ENCODE results near the gene NUP160.
"Not testable (repeated sequence)": the region's sequence is repeated elsewhere in the genome, so short reads cannot be mapped to it uniquely, and the experiment has no call there.

NUP160 gene

GRCh38 chr11:47786373-47786772 is 61.8 kb downstream of the NUP160 start:
- peak; percentile 27 for DNase-seq (ENCODE audit: low spot score)

DNA sequence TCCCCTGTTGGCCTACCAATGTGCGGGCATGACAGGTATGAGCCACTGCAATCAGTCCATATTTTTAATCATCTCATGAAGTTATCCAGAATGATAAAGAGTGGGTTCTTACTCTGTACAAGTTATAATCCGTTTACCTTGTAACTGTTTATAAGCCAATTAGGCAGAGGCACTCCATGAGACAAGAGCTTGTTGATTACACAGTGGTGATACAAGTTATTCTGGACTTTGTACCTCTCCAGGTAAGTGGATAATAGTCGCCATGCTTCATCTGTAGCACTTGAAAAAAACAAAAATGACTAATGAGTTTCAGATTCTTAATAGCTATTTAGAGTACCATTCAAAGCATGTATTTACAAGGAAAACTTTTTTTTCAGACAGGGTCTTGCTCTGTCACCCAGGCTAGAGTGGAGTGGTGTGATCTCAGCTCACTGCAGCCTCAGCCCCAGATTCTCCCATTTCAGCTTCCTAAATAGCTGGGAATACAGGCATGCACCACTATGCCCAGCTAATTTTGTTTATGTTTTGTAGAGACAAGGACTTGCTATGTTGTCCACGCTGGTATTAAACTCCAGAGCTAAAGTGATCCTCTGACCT is 63.3 kb downstream of the NUP160 start:
- no peak for DNase-seq (ENCODE audit: low spot score)

DNA sequence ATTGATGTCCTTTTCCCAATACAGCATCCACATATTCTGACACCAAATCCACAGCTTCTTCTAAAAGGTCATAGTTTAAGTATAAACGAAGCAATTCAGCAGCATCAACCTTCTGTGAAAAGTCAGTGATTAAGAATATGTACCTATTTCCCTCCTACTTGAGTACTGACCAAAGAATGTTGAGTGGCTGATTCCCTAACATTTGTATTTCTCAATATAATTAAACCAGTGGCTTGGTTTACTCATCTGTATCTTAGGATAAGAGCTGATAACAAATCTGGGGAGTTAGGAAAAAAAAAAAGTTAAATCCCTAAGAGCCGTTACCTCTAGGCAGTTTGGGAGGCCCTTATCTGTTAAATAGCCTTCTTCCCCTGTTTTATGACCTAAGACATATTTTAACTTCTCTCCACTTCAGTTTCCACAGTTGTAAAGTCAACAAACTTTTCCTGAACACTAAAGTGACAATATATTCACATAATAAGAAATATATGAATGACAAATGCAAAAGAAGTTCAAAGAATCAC is 65.0 kb downstream of the NUP160 start:
- no peak for DNase-seq (ENCODE audit: low spot score)

DNA sequence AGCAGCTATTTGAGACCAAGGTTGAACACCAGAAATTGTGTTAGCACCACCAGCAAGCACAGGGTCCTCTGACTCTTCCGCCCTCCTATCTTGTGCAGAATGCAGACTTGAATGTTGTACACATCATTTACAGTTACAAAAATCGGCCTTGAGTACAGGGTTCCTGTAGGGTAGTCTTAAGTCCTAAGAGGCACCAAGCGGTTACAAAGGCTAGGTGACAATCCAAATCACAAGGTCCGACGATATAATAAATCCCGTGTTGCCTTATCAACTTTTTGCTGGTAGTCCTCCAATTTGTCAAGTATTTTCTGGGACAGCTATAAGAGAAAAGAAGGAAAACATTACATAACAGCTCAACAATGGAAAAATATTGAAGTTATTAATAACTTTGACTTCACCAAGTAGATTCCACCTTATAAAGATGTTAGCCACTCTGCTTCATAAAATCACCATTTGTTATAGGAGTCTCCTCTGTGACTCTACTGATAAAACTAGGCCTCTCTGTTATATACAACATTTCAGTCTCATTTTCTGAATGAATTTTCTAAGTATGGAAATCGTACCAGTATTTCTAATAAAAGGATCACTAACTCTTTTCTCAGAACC is 69.2 kb downstream of the NUP160 start:
- DNase-seq (ENCODE audit: low spot score), result no peak

DNA sequence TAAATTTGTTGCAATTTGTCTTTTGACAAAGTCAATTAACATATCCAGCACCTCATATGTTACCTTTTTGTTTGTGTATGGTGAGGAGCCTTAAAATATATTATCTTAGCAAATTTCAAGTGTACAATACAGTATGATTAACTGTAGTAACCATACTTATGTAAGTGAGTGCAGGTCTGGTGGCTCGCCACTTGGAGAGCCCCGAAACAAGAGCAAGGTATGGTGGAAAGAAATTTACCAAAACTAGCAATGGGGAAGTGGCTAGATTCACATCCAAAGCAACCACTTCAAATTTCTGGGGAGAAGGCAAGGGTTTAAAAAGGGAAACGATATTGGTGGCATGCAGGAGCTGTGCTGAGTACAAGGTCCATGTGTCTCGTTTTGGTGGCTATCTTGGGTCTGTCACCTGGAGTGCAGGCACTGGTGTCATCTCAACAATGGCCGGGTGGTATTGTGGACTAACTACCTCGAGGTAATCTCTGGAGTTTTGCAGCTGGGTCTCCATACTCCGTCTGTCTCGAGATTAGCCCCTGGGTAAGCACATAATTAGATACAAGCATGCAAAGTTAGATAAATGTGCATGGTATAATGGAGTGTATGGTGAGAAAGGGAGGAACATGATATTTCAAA is 72.8 kb downstream of the NUP160 start:
- DNase-seq (ENCODE audit: low spot score), result no peak

DNA sequence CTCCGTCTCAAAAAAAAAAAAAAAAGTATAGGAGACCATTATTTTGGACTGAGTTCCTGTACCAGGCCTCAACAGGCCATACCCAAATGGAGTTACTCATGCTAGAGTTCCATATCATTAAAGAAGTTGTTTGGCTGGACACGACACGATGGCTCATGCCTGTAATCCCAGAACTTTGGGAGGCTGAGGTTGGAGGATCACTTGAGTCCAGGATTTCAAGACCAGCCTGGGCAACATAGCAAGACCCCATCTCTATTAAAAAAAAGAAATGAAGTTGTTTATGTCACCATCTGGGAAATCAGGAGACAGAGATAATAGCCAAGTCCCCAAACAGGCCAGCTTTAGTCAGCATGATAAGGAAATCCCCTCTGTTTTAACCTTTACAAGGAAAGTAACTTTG is 74.3 kb downstream of the NUP160 start:
- no peak for DNase-seq (ENCODE audit: low spot score)

GRCh38 chr11:47769556-47769955 is 78.6 kb downstream of the NUP160 start:
- peak; percentile 64 for DNase-seq (ENCODE audit: low spot score)

GRCh38 chr11:47768101-47768612 is 80.0 kb downstream of the NUP160 start:
- peak; percentile 86 for DNase-seq (ENCODE audit: low spot score)

DNA sequence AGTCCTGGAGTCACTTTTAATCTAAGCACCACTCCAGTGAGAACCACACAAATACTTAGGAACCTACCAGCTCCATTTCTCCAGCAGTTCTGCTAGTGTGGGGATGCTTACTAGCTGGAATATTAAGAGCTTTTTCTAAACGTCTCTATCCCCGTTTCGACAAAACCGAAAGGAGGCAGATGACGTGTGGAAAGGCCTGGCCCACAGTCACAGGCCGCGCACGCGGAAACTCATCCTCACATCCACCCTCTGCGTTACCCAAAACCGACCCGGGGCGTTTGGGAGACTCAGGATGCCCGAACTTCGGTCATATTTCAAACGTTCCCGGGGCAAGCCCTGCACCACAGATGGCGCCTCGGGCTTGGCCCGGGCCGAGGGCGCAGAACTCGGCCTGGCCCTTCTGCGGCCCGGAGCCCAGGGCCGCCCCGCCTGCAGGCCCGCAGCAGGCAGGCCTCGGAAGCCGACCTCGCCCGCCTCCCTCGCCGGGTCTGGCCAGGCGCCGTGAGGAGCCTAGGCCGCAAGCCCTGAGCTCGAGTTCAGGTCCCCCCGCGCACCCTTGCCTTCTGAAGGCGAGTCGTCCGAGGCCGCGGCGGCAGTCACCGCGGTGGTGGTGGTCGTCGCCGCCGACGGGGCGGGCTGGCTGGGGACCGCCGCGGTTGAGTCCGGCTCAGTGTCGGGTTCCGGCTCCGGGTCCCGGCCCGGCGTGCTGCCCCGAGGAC is 81.5 kb downstream of the NUP160 start:
- DNase-seq (ENCODE audit: low spot score), result peak; percentile 43

DNA sequence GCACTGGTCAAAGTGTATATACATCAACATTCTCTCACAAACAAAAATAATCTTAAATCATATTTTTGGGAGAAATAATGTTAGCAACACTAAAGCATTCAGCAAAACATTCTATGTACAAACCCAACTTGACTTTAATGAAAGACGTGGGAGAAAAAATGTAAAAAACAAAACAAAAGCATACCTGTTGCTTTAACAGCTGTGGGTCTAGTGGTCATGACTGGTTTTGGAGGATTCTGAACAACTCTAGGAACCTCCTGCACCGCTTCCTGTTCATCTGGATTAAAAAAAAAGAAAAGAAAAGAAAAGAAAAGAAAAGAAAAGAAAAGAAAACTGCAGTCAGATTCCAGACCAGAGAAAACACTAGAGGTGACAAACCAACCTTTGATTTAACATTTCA is 83.1 kb downstream of the NUP160 start:
- no peak for DNase-seq (ENCODE audit: low spot score)

- not testable (repeated sequence) for DNase-seq (ENCODE audit: low spot score)
These were observed 88.9 kb downstream of the NUP160 start for GRCh38 chr11:47759291-47759690.

DNA sequence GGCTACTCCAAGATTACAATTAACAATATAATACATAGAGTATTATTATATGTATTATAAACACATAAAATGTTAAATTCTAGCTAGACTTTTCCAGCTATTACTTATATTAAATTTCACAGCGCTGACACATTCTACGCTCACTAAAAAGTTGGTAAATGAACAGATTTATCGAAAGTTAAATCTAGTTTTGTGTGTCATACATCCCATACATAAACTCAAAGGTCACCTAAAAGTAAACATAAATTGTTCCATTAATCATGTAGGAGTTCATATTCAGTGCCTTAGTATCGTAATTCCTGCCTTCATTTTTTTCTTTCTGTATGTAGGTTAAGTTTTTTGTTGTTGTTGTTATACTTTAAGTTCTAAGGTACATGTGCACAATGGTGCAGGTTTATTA is 91.9 kb downstream of the NUP160 start:
- DNase-seq (ENCODE audit: low spot score), result no peak

DNA sequence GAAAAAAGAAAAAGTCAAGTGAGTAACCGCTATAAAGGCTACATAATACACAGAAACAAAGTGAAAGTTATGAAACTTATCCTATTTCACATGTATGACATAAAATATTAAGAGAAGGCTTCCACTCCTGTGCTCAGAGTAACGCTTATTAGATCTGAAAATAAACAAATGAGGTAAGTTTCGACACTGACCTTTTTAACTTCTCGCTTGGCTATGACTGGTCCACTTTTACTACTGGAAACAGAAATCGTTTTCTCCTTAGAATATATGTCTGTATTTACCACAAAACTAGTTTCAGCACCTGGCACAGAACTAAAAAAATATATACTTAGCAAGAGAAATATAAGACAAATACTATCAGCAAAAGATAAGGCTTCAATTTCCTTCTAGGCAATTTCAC is 97.4 kb downstream of the NUP160 start:
- DNase-seq (ENCODE audit: low spot score), result no peak

DNA sequence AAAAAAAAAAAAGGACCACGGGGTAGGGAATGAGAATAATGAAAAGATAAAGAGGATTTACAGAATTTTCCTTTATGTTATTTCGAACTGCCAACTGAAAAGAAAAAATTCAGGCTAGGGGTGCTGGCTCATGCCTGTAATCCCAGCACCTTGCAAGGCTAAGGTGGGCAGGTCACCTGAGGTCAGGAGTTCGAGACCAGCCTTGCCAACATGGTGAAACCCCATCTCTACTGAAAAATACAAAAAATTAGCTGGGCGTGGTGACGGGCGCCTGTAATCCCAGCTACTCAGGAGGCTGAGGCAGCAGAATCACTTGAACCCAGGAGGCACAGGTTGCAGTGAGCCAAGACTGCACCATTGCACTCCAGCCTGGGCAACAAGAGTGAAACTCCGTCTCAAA is 105.7 kb downstream of the NUP160 start:
- not testable (repeated sequence) for DNase-seq (ENCODE audit: low spot score)

DNA sequence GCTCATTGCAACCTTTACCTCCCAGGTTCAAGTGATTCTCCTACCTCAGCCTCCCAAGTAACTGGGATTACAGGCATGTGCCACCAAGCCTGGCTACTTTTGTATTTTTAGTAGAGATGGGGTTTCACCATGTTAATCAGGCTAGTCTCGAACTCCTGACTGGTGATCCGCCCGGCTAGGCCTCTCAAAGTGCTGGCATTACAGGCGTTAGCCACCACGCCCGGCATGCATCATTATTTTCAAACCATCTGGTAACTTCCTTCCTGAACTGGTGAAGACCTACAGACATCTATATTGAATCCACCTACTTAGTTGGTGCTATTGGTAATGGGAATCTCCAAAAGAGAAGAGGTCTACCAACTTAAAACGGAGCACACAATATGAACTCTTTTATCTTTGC is 110.3 kb downstream of the NUP160 start:
- not testable (repeated sequence) for DNase-seq (ENCODE audit: low spot score)

GRCh38 chr11:47732271-47732670 is 115.9 kb downstream of the NUP160 start:
- no peak for DNase-seq (ENCODE audit: low spot score)

GRCh38 chr11:47731475-47731874 is 116.7 kb downstream of the NUP160 start:
- DNase-seq (ENCODE audit: low spot score), result no peak
